Measurements from ENCODE around the gene EFL1.

The EFL1 gene

GRCh38 chr15:82168757-82169156 lies 93.8 kb downstream of the EFL1 start:
- Histone ChIP-seq H3K4me1 (ENCODE audit: insufficient read depth, low read length, severe bottlenecking) (peaks cover 3% of the 10 kb centered on the region), H3K4me2 (ENCODE audit: low read length) (no peak overlapping the region), H4K20me1 (ENCODE audit: insufficient read depth, low read length) (no peaks in the 10 kb centered on the region), H3K27ac (ENCODE audit: low read depth, low read length, poor library complexity, severe bottlenecking) (no peak overlapping the region), H3K4me3 (ENCODE audit: low read depth, low read length, poor library complexity, severe bottlenecking) (no peak overlapping the region), H3F3A (ENCODE audit: insufficient read depth, low read length) (no peaks in the 10 kb centered on the region), H2AFZ (ENCODE audit: low read length) (no peak overlapping the region), H3K9me2 (ENCODE audit: low read depth, low read length) (no peaks in the 10 kb centered on the region), H3K9me3 (ENCODE audit: low read length) (no peaks in the 10 kb centered on the region), H3K36me3 (ENCODE audit: insufficient read depth, low read length) (0 out of 2 replicates have a peak, but pooled peaks cover 3% of the 10 kb centered on the region), H3K27me3 (ENCODE audit: insufficient read depth, low read length) (no peaks in the 10 kb centered on the region), H3K9ac (ENCODE audit: low read length) (no peak overlapping the region), H3K79me2 (ENCODE audit: insufficient read depth, low read length) (no peaks in the 10 kb centered on the region)
- no peak for TF ChIP-seq EZH2 (IDR thresholded peaks at IDR 0.05; ENCODE audit: borderline replicate concordance, low read length)
- no peak for TF ChIP-seq CTCF (IDR thresholded peaks at IDR 0.05; ENCODE audit: low read length)

- Histone ChIP-seq H3K9ac (ENCODE audit: low read length) (no peak overlapping the region), H3K4me2 (ENCODE audit: low read length) (no peak overlapping the region), H3K36me3 (ENCODE audit: insufficient read depth, low read length) (0 out of 2 replicates have a peak, but pooled peaks cover 6% of the 10 kb centered on the region), H3K4me1 (ENCODE audit: insufficient read depth, low read length, severe bottlenecking) (peaks cover 3% of the 10 kb centered on the region), H3K9me2 (ENCODE audit: low read depth, low read length) (no peaks in the 10 kb centered on the region), H3K4me3 (ENCODE audit: low read depth, low read length, poor library complexity, severe bottlenecking) (no peak overlapping the region), H3F3A (ENCODE audit: insufficient read depth, low read length) (no peaks in the 10 kb centered on the region), H3K79me2 (ENCODE audit: insufficient read depth, low read length) (no peaks in the 10 kb centered on the region), H2AFZ (ENCODE audit: low read length) (no peak overlapping the region), H3K27me3 (ENCODE audit: insufficient read depth, low read length) (no peaks in the 10 kb centered on the region), H3K27ac (ENCODE audit: low read depth, low read length, poor library complexity, severe bottlenecking) (no peak overlapping the region), H4K20me1 (ENCODE audit: insufficient read depth, low read length) (no peaks in the 10 kb centered on the region), H3K9me3 (ENCODE audit: low read length) (no peaks in the 10 kb centered on the region)
- no peak for TF ChIP-seq EZH2 (IDR thresholded peaks at IDR 0.05; ENCODE audit: borderline replicate concordance, low read length)
- no peak for TF ChIP-seq CTCF (IDR thresholded peaks at IDR 0.05; ENCODE audit: low read length)
Measured at GRCh38 chr15:82168296-82168695, 94.2 kb downstream of the EFL1 start.

- H3K27ac ChIP-seq (ENCODE audit: low read depth, low read length, poor library complexity, severe bottlenecking): no peak overlapping the region
- H2AFZ ChIP-seq (ENCODE audit: low read length): no peak overlapping the region
- peaks cover 3% of the 10 kb centered on the region for H3K4me1 ChIP-seq (ENCODE audit: insufficient read depth, low read length, severe bottlenecking)
- H3F3A ChIP-seq (ENCODE audit: insufficient read depth, low read length): no peaks in the 10 kb centered on the region
- H3K9me3 ChIP-seq (ENCODE audit: low read length): no peaks in the 10 kb centered on the region
- no peak for TF ChIP-seq EZH2 (IDR thresholded peaks at IDR 0.05; ENCODE audit: borderline replicate concordance, low read length)
- no peak for TF ChIP-seq CTCF (IDR thresholded peaks at IDR 0.05; ENCODE audit: low read length)
- no peaks in the 10 kb centered on the region for H3K79me2 ChIP-seq (ENCODE audit: insufficient read depth, low read length)
- peaks cover 15% of the 10 kb centered on the region; the same call in 1 of the 2 replicates for H3K36me3 ChIP-seq (ENCODE audit: insufficient read depth, low read length)
- no peaks in the 10 kb centered on the region for H3K9me2 ChIP-seq (ENCODE audit: low read depth, low read length)
- H3K4me2 ChIP-seq (ENCODE audit: low read length): no peak overlapping the region
- no peaks in the 10 kb centered on the region for H3K27me3 ChIP-seq (ENCODE audit: insufficient read depth, low read length)
- H4K20me1 ChIP-seq (ENCODE audit: insufficient read depth, low read length): no peaks in the 10 kb centered on the region
- no peak overlapping the region for H3K4me3 ChIP-seq (ENCODE audit: low read depth, low read length, poor library complexity, severe bottlenecking)
- no peak overlapping the region for H3K9ac ChIP-seq (ENCODE audit: low read length)
Measured at GRCh38 chr15:82165948-82166376, 96.6 kb downstream of the EFL1 start.

Measured in OCI-LY1 (cell line).